A549 treated with AZD9567 at 1 μM for 4 hours (cell line): ENCODE results near the gene SOD1. TPM values are rescaled to one million over a fixed set of nuclear protein-coding genes. Genes with fewer than 3 reads are reported as not detected.

Experiments
- total RNA-seq: library from RNA; stranded (reverse); fragments of 200-300 nt; extraction: Qiagen RNA extraction; gene quantifications from 5 replicates; pipeline ENCODE4 v1.2.3, GENCODE V29; 2022; ENCODE audit not compliant: insufficient read depth

Gene SOD1
- total RNA-seq = 383 to 425 TPM (median 399 TPM) in 5 replicates

GRCh38 chr21:31659536-31660258 lies at the start of gene SOD1:
Gene SOD1, plus strand, starts transcription at chr21:31659693. Its CDS starts 77 bp downstream, at chr21:31659770.

Other genes with a start within 250 kb of the SOD1 start
- 18.5 to 22.3 TPM (median 20.4 TPM) in 5 replicates for gene SCAF4, start 72.4 kb downstream of the SOD1 start, total RNA-seq
- 1.3 to 2.4 TPM (median 1.4 TPM) in 5 replicates for gene HUNK, start 213.3 kb downstream of the SOD1 start, total RNA-seq